A673 (cell line): ENCODE data around the gene PIP4K2A.

Source experiments
- EZH2 ChIP-seq: fragments of 200-600 bp; sonication (generic); IDR thresholded peaks from 2 replicates; pipeline ENCODE4 v1.6.1; 2017; ENCODE audit warnings: borderline replicate concordance, low read depth, mild to moderate bottlenecking, mixed read lengths, antibody characterized with exemption, low read length; ENCODE audit not compliant: poor library complexity, severe bottlenecking
- TF ChIP-seq, protein P1 (sequence below): fragments of 300-800, 200-600 bp; sonication (generic); conservative IDR thresholded peaks from 2 replicates; pipeline ENCODE4 v1.5.1; 2017; ENCODE audit warnings: low read depth, mild to moderate bottlenecking, antibody characterized with exemption, low read length, moderate library complexity, mixed read lengths

DNA sequence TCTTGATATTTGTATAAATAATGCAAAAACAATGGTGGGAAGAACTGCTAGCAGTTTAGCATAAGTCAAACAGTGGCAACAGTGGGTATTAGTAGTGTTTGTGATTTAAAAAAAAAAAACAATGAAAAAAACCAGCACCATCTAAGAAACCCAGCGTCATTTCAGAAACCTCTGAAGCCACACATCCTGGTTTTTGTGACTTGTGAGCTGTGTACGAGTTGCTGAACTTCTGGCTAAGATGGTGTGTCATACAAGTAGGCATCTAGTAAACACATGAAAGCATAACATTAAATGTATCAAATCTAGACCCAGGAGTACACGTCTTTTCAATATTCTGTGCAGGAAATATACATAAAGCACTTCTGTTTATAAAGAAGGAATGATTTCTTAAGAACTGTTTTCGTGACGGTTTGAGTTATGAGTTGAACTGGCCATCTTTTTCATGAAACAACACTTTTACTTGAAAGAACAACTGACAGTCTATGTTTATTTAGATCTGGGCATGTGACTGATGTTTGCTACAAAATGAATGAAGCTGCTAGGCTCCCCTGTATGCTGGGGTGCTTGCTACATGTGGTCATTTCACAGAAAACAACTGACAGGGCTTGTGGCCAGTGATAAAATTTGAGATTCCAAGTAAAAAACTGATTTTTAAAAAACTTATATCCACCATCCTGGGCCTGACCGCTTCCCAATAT is 143.5 kb downstream of the PIP4K2A start:
- TF ChIP-seq, protein P1, sequence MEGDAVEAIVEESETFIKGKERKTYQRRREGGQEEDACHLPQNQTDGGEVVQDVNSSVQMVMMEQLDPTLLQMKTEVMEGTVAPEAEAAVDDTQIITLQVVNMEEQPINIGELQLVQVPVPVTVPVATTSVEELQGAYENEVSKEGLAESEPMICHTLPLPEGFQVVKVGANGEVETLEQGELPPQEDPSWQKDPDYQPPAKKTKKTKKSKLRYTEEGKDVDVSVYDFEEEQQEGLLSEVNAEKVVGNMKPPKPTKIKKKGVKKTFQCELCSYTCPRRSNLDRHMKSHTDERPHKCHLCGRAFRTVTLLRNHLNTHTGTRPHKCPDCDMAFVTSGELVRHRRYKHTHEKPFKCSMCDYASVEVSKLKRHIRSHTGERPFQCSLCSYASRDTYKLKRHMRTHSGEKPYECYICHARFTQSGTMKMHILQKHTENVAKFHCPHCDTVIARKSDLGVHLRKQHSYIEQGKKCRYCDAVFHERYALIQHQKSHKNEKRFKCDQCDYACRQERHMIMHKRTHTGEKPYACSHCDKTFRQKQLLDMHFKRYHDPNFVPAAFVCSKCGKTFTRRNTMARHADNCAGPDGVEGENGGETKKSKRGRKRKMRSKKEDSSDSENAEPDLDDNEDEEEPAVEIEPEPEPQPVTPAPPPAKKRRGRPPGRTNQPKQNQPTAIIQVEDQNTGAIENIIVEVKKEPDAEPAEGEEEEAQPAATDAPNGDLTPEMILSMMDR = no peak
- TF ChIP-seq EZH2 = no peak
